ENCODE measurements around the gene CLHC1.

DNA sequence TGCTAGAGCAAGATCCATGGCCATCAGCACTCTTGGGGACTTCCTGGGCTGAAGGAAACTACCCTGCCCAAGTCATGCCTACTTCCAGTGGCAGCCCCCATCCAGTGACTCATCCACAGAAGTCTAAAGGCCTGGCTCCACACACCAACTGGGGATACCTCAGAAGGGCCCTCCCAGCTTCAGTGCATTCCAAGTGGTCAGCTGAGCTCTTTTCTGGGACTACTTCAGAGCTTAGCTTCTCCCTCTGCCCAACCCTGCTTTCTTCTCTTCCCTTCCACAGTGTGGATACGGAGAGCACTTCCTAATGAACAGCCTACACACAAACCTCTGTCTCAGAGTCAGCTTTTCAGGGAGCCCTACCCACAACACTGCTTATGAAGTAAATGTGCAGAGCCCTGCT, 66.5 kb downstream of the CLHC1 start:
- no peak for TF ChIP-seq MTA2 (IDR thresholded peaks at IDR 0.05; ENCODE audit: low read depth)
- TF ChIP-seq, protein P1, sequence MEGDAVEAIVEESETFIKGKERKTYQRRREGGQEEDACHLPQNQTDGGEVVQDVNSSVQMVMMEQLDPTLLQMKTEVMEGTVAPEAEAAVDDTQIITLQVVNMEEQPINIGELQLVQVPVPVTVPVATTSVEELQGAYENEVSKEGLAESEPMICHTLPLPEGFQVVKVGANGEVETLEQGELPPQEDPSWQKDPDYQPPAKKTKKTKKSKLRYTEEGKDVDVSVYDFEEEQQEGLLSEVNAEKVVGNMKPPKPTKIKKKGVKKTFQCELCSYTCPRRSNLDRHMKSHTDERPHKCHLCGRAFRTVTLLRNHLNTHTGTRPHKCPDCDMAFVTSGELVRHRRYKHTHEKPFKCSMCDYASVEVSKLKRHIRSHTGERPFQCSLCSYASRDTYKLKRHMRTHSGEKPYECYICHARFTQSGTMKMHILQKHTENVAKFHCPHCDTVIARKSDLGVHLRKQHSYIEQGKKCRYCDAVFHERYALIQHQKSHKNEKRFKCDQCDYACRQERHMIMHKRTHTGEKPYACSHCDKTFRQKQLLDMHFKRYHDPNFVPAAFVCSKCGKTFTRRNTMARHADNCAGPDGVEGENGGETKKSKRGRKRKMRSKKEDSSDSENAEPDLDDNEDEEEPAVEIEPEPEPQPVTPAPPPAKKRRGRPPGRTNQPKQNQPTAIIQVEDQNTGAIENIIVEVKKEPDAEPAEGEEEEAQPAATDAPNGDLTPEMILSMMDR (IDR thresholded peaks at IDR 0.05 in 2 of 3, conservative IDR thresholded peaks at IDR 0.05 in 1 of 3; ENCODE audit: control insufficient read depth in 2 of 3, extremely low read depth in 1 of 3, insufficient read depth in 1 of 3, low read depth in 3 of 3, low read length in 3 of 3), result no peak
- no peak for TF ChIP-seq NBN (IDR thresholded peaks at IDR 0.05)
- TF ChIP-seq RAD21 (IDR thresholded peaks at IDR 0.05; ENCODE audit: insufficient read depth, low read depth, low read length), result no peak
- no peak for TF ChIP-seq CEBPB (IDR thresholded peaks at IDR 0.05; ENCODE audit: borderline replicate concordance in 1 of 2, low read depth in 2 of 2, low read length in 2 of 2)
- TF ChIP-seq FOXK2 (IDR thresholded peaks at IDR 0.05), result no peak
- TF ChIP-seq POLR2A (IDR thresholded peaks at IDR 0.05; ENCODE audit: low read depth, low read length), result no peak
- no peak for TF ChIP-seq CHD1 (IDR thresholded peaks at IDR 0.05; ENCODE audit: low read depth, low read length)
- TF ChIP-seq FOS (IDR thresholded peaks at IDR 0.05; ENCODE audit: borderline replicate concordance, extremely low read depth, insufficient read length), result no peak
- TF ChIP-seq HCFC1 (IDR thresholded peaks at IDR 0.05; ENCODE audit: low read length), result no peak
